CD8-positive, alpha-beta memory T cell (primary cell): ENCODE measurements around the gene YTHDF1. TPM values are rescaled to one million over a fixed set of nuclear protein-coding genes. Genes with fewer than 3 reads are reported as not detected.
A peak's percentile ranks its signal among the peaks of the same experiment; 100 is the strongest.
"Not testable (repeated sequence)": the region's sequence is repeated elsewhere in the genome, so short reads cannot be mapped to it uniquely, and the experiment has no call there.

Experiments
- CTCF ChIA-PET: fragments of 350-600 bp; sonication (Branson Sonifier 250); formaldehyde crosslinking; loops from one replicate; lab custom pipeline; 2021; ENCODE audit warnings: antibody characterized with exemption; lab: Charles Lee
- POLR2A ChIA-PET: fragments of 350-600 bp; sonication (Branson Sonifier 250); formaldehyde crosslinking; loops from one replicate; lab custom pipeline; 2021; ENCODE audit warnings: antibody characterized with exemption; lab: Charles Lee
- DNase-seq, 5 donors: peaks; one replicate each; pipeline versions ENCODE4 v3.0.0 to v3.0.0-alpha.2; 2020 to 2022; ENCODE audit warnings: mixed read lengths in 1 of 5
- H3K27ac ChIP-seq: one replicate; pipeline ENCODE4 v1.7.0; 2013; ENCODE audit warnings: low read depth, mild to moderate bottlenecking, low read length, moderate library complexity
- H3K27me3 ChIP-seq: 2 replicates; pipeline ENCODE4 v1.7.0; 2013; ENCODE audit warnings: low read length, mild to moderate bottlenecking; ENCODE audit not compliant: insufficient read depth, poor library complexity, severe bottlenecking
- H3K36me3 ChIP-seq: 2 replicates; pipeline ENCODE4 v1.7.0; 2013; ENCODE audit warnings: mild to moderate bottlenecking, low read length, moderate library complexity; ENCODE audit not compliant: insufficient read depth
- H3K4me1 ChIP-seq: 2 replicates; pipeline ENCODE4 v1.7.0; 2013; ENCODE audit warnings: mild to moderate bottlenecking, low read length, moderate library complexity; ENCODE audit not compliant: insufficient read depth
- H3K4me3 ChIP-seq: 2 replicates; pipeline ENCODE4 v1.7.0; 2013; ENCODE audit warnings: mild to moderate bottlenecking, low read length
- H3K9me3 ChIP-seq: 2 replicates; pipeline ENCODE4 v1.7.0; 2013; ENCODE audit warnings: mild to moderate bottlenecking, low read length
- H3K27ac Mint-ChIP-seq, 8 donors: one replicate each; pipeline ENCODE4 v1.8.0; 2020 to 2021; ENCODE audit warnings: mixed read lengths in 8 of 8, mild to moderate bottlenecking in 6 of 8, inconsistent platforms in 3 of 8, moderate library complexity in 3 of 8
- H3K27me3 Mint-ChIP-seq, 2 donors: one replicate each; pipeline ENCODE4 v1.8.0; 2020 to 2021; ENCODE audit warnings: mixed read lengths in 2 of 2, mild to moderate bottlenecking in 1 of 2, moderate library complexity in 1 of 2
- H3K36me3 Mint-ChIP-seq, 3 donors: one replicate each; pipeline ENCODE4 v1.8.0; 2020 to 2021; ENCODE audit warnings: mixed read lengths in 3 of 3, inconsistent platforms in 1 of 3, mild to moderate bottlenecking in 1 of 3
- H3K4me1 Mint-ChIP-seq, 3 donors: one replicate each; pipeline ENCODE4 v1.8.0; 2020 to 2021; ENCODE audit warnings: mixed read lengths in 3 of 3, inconsistent platforms in 1 of 3, mild to moderate bottlenecking in 1 of 3
- H3K4me3 Mint-ChIP-seq, 7 donors: one replicate each; pipeline ENCODE4 v1.8.0; 2020 to 2021; ENCODE audit warnings: mixed read lengths in 7 of 7, mild to moderate bottlenecking in 6 of 7, moderate library complexity in 4 of 7, inconsistent platforms in 2 of 7
- H3K9me3 Mint-ChIP-seq, 5 donors: one replicate each; pipeline ENCODE4 v1.8.0; 2020 to 2022; ENCODE audit warnings: mixed read lengths in 5 of 5, mild to moderate bottlenecking in 3 of 5, moderate library complexity in 2 of 5, inconsistent platforms in 1 of 5
- polyA plus RNA-seq: library from polyadenylated mRNA; unstranded; fragments of 300-500 nt; fragmentation: Illumina TruSeq; gene quantifications from one replicate; pipeline ENCODE4 v1.2.3, GENCODE V29; 2021
- total RNA-seq, 2 experiments: library from RNA; stranded (reverse); gene quantifications; one replicate each; pipeline ENCODE4 v1.2.3, GENCODE V29; 2021

YTHDF1 gene
- total and polyA plus RNA-seq, 3 experiments from 2014 or later = 43.1 to 47.5 (median 47.0) TPM

DNA sequence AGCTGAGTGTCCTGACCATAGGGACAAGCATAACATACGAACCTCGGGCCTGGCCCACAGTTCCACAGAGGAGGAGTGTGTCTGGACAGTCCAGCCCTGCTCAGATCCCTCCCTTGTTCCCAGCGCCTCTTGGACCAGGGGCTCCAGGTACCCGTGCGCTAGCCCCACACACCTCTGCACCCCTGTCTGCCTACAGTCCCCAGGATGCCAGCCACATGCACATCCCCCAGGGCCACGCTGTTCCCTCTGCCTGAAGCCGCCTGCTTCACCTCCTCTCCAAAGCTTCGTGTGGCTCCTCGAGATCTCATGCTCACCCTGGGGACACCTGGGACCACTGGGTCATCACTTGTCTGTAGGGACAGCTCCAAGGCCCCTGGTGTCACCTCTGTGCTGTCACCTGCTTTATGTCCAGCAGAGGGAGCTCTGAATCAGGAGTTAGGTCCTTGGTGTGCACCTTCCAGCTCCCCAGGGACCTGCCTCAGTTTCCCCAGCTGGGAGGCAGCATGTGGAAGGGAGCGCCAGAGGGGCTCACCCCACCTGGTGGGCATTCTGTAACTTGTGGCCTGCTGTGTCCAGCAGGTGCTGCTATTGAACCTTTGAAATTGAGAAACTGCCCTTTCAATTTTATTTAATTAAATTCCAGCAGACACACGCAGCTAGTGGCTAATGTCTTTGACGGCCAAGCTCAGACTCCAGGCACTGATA, 7.3 kb upstream of the YTHDF1 start:
- no peak overlapping the region for H3K27ac ChIP-seq
- H3K4me1 ChIP-seq = no peaks in the 10 kb centered on the region
- Mint-ChIP-seq H3K4me1 (no peaks in the 10 kb centered on the region), H3K27me3 (peaks cover 1 to 17% of the 10 kb centered on the region in 2 donors), H3K27ac (no peak overlapping the region), H3K9me3 (no peaks in the 10 kb centered on the region), H3K36me3 (peaks cover 0 to 1% (median 0%) of the 10 kb centered on the region in 3 donors), H3K4me3 (no peak overlapping the region)
- CTCF ChIA-PET = interaction anchor here (1.0 to 4.2 kb wide), 27 partner anchors 8 to 167 kb away, joined by 3 to 27 read pairs (median 4); partner anchors contain the start of genes COL20A1, NKAIN4 and YTHDF1
- POLR2A ChIA-PET = no interaction called here
- H3K4me3 ChIP-seq = no peak overlapping the region
- no peaks in the 10 kb centered on the region for H3K9me3 ChIP-seq
- no peaks in the 10 kb centered on the region for H3K27me3 ChIP-seq
- H3K36me3 ChIP-seq = no peaks in the 10 kb centered on the region
- peak in 3 of 5 donors; percentile 23 to 60 (median 41) for DNase-seq

GRCh38 chr20:63222541-63222940, 6.6 kb upstream of the YTHDF1 start:
- Mint-ChIP-seq H3K9me3 (no peaks in the 10 kb centered on the region), H3K4me1 (no peaks in the 10 kb centered on the region), H3K27me3 (peaks cover 1 to 17% of the 10 kb centered on the region in 2 donors), H3K27ac (no peak overlapping the region), H3K4me3 (no peak overlapping the region), H3K36me3 (peaks cover 0 to 1% (median 0%) of the 10 kb centered on the region in 3 donors)
- POLR2A ChIA-PET = no interaction called here
- Histone ChIP-seq H3K4me3 (no peak overlapping the region), H3K27ac (no peak overlapping the region), H3K9me3 (no peaks in the 10 kb centered on the region), H3K36me3 (no peaks in the 10 kb centered on the region), H3K27me3 (no peaks in the 10 kb centered on the region), H3K4me1 (no peaks in the 10 kb centered on the region)
- no peak for DNase-seq
- CTCF ChIA-PET = interaction anchor here (1.0 to 4.2 kb wide), 14 partner anchors 11 to 166 kb away, joined by 3 to 27 read pairs (median 5); partner anchors contain the start of genes COL20A1 and NKAIN4

GRCh38 chr20:63221400-63222053, 5.6 kb upstream of the YTHDF1 start:
- Mint-ChIP-seq H3K27me3 (peaks cover 1 to 15% of the 10 kb centered on the region in 2 donors), H3K4me3 (peak overlapping the region in 1 of 7 donors; percentile 36)
- DNase-seq, H3K27me3 ChIP-seq, POLR2A ChIA-PET, H3K36me3 Mint-ChIP-seq, H3K9me3 ChIP-seq, H3K27ac Mint-ChIP-seq, H3K36me3 ChIP-seq, H3K4me1 Mint-ChIP-seq, H3K9me3 Mint-ChIP-seq, H3K4me1 ChIP-seq, H3K4me3 ChIP-seq, H3K27ac ChIP-seq: not testable (repeated sequence)
- CTCF ChIA-PET = interaction anchor here (4.2 kb wide), 1 partner anchor 12 kb away, joined by 27 read pairs; no protein-coding TSS in a partner anchor

DNA sequence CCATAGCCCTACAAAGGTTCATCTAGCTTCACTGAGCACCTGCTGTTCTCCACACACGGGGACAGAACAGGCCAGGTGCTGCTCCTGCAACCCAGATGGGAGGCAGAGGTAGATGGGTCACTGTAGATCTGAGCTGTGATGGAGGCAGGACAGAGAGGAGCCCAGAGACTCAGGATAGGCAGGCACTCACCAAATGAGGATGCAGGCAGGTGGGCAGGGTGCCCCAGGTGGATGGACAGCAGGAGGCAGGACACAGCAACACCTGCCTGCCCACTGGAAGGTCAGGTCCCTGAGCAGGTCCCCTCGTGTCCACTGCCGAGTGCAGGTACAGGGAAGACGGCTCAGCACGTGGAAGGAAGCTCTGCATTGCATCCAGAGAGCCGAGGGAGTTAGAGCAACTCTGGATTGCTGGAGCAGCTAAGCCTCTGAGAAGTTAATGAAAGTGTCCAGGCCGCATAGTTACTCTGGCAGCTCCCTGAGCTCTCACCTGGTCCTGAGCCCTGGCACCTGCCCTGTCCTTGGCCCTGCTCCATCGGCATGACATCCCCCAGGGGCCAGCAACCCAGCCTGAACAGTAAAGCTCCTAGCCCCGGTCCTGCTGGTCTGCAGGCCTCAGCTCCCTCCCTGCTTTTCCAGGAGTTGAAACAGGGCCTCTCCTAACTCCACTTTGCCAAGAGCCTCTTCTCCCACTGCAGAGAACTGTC, 4.9 kb upstream of the YTHDF1 start:
- Histone ChIP-seq H3K36me3 (no peaks in the 10 kb centered on the region), H3K4me3 (no peak overlapping the region), H3K4me1 (peaks cover 5% of the 10 kb centered on the region), H3K27me3 (no peaks in the 10 kb centered on the region), H3K27ac (no peak overlapping the region), H3K9me3 (no peaks in the 10 kb centered on the region)
- POLR2A ChIA-PET = no interaction called here
- CTCF ChIA-PET = no interaction called here
- Mint-ChIP-seq H3K4me1 (peaks cover 5 to 7% (median 7%) of the 10 kb centered on the region in 3 donors), H3K27me3 (peaks cover 1 to 15% of the 10 kb centered on the region in 2 donors), H3K9me3 (no peaks in the 10 kb centered on the region), H3K4me3 (peak overlapping the region in 2 of 7 donors; percentile 75 to 80), H3K36me3 (peaks cover 0 to 1% (median 1%) of the 10 kb centered on the region in 3 donors), H3K27ac (no peak overlapping the region)
- peak in 1 of 5 donors; percentile 13 for DNase-seq

DNA sequence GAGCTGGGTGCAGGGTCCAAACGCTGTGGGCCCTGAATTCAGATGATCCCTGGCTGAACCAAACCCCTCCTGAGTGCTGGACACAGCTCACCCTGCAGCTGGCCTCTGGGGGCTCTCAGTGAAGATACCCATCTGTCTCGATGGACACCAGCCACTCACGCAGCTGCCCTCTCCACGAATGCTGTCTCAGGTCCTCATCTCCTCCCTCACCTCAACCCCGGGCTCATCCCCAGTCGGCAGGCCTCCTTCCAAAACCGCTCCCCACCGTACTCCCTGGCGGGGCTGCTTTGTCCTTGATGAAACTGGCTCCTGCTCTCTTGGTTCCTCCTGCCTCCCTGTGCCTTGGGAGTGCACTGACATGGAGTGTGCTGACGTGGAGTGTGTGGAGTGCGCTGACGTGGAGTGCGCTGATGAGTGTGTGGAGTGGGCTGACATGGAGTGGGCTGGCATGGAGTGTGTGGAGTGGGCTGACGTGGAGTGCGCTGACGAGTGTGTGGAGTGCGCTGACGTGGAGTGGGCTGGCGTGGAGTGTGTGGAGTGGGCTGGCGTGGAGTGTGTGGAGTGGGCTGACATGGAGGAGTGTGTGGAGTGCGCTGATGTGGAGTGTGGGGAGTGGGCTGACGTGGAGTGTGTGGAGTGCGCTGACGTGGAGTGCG, 4.1 kb upstream of the YTHDF1 start:
- CTCF ChIA-PET = no interaction called here
- no peak overlapping the region for H3K27ac Mint-ChIP-seq

GRCh38 chr20:63219447-63219821, 3.5 kb upstream of the YTHDF1 start:
- Histone ChIP-seq H3K27ac (no peak overlapping the region), H3K36me3 (no peaks in the 10 kb centered on the region), H3K4me1 (peaks cover 15% of the 10 kb centered on the region), H3K4me3 (no peak overlapping the region), H3K27me3 (no peaks in the 10 kb centered on the region), H3K9me3 (no peaks in the 10 kb centered on the region)
- CTCF ChIA-PET = no interaction called here
- H3K4me1 Mint-ChIP-seq = peaks cover 15 to 17% (median 17%) of the 10 kb centered on the region in 3 donors
- H3K27me3 Mint-ChIP-seq = peaks cover 1 to 15% of the 10 kb centered on the region in 2 donors
- no peak overlapping the region for H3K27ac Mint-ChIP-seq
- no peak overlapping the region for H3K4me3 Mint-ChIP-seq
- POLR2A ChIA-PET = no interaction called here
- no peak for DNase-seq
- peaks cover 0 to 10% (median 1%) of the 10 kb centered on the region in 3 donors for H3K36me3 Mint-ChIP-seq
- no peaks in the 10 kb centered on the region for H3K9me3 Mint-ChIP-seq

More for the DNA sequence above, 4.1 kb upstream of the YTHDF1 start:
- POLR2A ChIA-PET = no interaction called here
- H3K9me3 ChIP-seq = no peaks in the 10 kb centered on the region
- no peaks in the 10 kb centered on the region for H3K27me3 ChIP-seq
- H3K27ac ChIP-seq = no peak overlapping the region
- peak in 1 of 5 donors; percentile 34 for DNase-seq
- Mint-ChIP-seq H3K36me3 (peaks cover 0 to 5% (median 1%) of the 10 kb centered on the region in 3 donors), H3K4me3 (peak overlapping the region in 2 of 7 donors; percentile 75 to 80), H3K27me3 (peaks cover 1 to 15% of the 10 kb centered on the region in 2 donors), H3K4me1 (peaks cover 10 to 12% (median 11%) of the 10 kb centered on the region in 3 donors), H3K9me3 (no peaks in the 10 kb centered on the region)
- peaks cover 10% of the 10 kb centered on the region for H3K4me1 ChIP-seq
- no peak overlapping the region for H3K4me3 ChIP-seq
- no peaks in the 10 kb centered on the region for H3K36me3 ChIP-seq

- DNase-seq = no peak
- POLR2A ChIA-PET = no interaction called here
Measured at GRCh38 chr20:63218701-63219446, 2.9 kb upstream of the YTHDF1 start.

More at GRCh38 chr20:63218701-63219446, 2.9 kb upstream of the YTHDF1 start:
- H3K27ac ChIP-seq = no peak overlapping the region
- CTCF ChIA-PET = no interaction called here
- no peaks in the 10 kb centered on the region for H3K27me3 ChIP-seq
- peaks cover 1 to 16% (median 4%) of the 10 kb centered on the region in 3 donors for H3K36me3 Mint-ChIP-seq
- H3K27me3 Mint-ChIP-seq = peaks cover 1 to 15% of the 10 kb centered on the region in 2 donors
- no peak overlapping the region for H3K27ac Mint-ChIP-seq
- no peaks in the 10 kb centered on the region for H3K9me3 Mint-ChIP-seq
- H3K4me1 ChIP-seq = peaks cover 21% of the 10 kb centered on the region
- no peak overlapping the region for H3K4me3 ChIP-seq
- no peak overlapping the region for H3K4me3 Mint-ChIP-seq
- H3K4me1 Mint-ChIP-seq = peaks cover 21 to 23% (median 23%) of the 10 kb centered on the region in 3 donors
- H3K9me3 ChIP-seq = no peaks in the 10 kb centered on the region
- no peaks in the 10 kb centered on the region for H3K36me3 ChIP-seq
